Astrocyte of the spinal cord (primary cell): ENCODE data around the gene RPL22L1.
"Not testable (repeated sequence)": the region's sequence is repeated elsewhere in the genome, so short reads cannot be mapped to it uniquely, and the experiment has no call there.

Source experiments
- DNase-seq: peaks from one replicate; pipeline ENCODE4 v3.0.0; 2011; ENCODE audit warnings: low read depth, low spot score
- H3K4me3 ChIP-seq: 2 replicates; pipeline ENCODE4 v1.5.1; 2011; ENCODE audit warnings: low read depth, mild to moderate bottlenecking, low read length, moderate library complexity
- in situ Hi-C: cut with HindIII; loops from 2 replicates; pipeline ENCODE4 v1.10.0; 2017; ENCODE audit warnings: low sequenced_read_pairs
- TF ChIP-seq, protein P1 (sequence below): IDR thresholded peaks from 2 replicates; pipeline ENCODE4 v1.5.1; 2012; ENCODE audit warnings: low read depth, mild to moderate bottlenecking, low read length, inconsistent platforms

Gene RPL22L1

GRCh38 chr3:170829546-170830272 is 40.3 kb downstream of the RPL22L1 start:
- in situ Hi-C loops, result no loop called here
- no peak overlapping the region for H3K4me3 ChIP-seq
- no peak for DNase-seq
- TF ChIP-seq, protein P1, sequence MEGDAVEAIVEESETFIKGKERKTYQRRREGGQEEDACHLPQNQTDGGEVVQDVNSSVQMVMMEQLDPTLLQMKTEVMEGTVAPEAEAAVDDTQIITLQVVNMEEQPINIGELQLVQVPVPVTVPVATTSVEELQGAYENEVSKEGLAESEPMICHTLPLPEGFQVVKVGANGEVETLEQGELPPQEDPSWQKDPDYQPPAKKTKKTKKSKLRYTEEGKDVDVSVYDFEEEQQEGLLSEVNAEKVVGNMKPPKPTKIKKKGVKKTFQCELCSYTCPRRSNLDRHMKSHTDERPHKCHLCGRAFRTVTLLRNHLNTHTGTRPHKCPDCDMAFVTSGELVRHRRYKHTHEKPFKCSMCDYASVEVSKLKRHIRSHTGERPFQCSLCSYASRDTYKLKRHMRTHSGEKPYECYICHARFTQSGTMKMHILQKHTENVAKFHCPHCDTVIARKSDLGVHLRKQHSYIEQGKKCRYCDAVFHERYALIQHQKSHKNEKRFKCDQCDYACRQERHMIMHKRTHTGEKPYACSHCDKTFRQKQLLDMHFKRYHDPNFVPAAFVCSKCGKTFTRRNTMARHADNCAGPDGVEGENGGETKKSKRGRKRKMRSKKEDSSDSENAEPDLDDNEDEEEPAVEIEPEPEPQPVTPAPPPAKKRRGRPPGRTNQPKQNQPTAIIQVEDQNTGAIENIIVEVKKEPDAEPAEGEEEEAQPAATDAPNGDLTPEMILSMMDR, result no peak

- TF ChIP-seq, protein P1, result no peak
- no peak overlapping the region for H3K4me3 ChIP-seq
- DNase-seq, result no peak
- in situ Hi-C loops, result no loop called here
Measured at GRCh38 chr3:170826047-170826446, 43.9 kb downstream of the RPL22L1 start.

DNA sequence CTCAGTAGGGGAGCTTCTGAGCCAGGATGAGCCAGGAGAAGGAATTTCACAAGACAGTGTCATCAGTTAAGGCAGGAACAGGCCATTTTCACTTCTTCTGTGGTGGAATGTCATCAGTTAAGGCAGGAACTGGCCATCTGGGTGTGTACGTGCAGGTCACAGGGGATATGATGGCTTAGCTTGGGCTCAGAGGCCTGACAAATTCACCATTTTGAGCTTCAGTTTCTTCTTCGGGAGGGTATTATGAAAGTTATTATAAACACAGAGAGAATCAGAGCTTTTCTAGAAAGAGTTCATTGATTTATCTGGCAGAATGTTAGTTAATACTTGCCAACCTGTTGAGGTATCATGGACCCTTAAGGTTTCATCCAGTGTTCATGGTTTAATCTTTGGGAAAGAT is 46.4 kb downstream of the RPL22L1 start:
- DNase-seq, H3K4me3 ChIP-seq, in situ Hi-C loops: not testable (repeated sequence)

GRCh38 chr3:170818325-170818724 is 51.7 kb downstream of the RPL22L1 start:
- DNase-seq, H3K4me3 ChIP-seq: not testable (repeated sequence)
- in situ Hi-C loops, result loop anchor here (10.0 kb wide), 1 partner anchor 394 kb away; no protein-coding TSS in a partner anchor

DNA sequence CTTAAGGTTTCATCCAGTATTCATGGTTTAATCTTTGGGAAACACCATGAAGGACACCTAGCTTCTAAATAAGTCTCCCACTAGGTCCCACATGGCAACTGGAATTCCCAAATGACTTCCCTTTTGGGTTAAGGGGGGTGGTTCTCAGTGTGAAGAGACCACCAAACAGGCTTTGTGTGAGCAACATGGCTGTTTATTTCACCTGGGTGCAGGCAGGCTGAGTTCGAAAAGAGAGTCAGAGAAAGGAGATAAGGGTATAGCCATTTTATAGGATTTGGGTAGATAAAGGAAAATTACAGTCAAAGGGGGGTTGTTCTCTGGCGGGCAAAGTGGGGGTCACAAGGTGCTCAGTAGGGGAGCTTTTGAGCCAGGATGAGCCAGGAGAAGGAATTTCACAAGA is 52.5 kb downstream of the RPL22L1 start:
- in situ Hi-C loops, result loop anchor here (10.0 kb wide), 1 partner anchor 393 kb away; no protein-coding TSS in a partner anchor
- DNase-seq, H3K4me3 ChIP-seq: not testable (repeated sequence)

DNA sequence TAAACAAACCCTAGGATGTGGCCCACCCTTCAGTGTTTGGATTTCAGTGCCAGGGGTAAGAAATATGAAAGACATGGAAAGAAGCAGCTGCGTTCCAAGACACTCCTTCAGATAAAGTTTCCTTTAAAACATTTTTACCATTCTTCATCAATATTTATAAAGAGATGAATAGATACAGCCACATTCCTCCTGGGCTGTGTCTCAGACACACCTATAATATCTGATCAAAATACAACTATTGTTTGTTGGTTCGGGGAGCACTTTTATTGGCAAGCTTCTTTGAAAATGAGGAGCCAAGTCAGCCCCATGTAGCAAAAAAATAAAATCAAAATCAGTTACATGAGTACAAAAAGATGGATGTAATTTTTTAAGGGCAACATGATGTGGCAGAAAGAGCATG is 53.2 kb downstream of the RPL22L1 start:
- TF ChIP-seq, protein P1, result no peak
- in situ Hi-C loops, result loop anchor here (10.0 kb wide), 1 partner anchor 392 kb away; no protein-coding TSS in a partner anchor
- H3K4me3 ChIP-seq, result no peak overlapping the region
- no peak for DNase-seq

- H3K4me3 ChIP-seq, result no peak overlapping the region
- TF ChIP-seq, protein P1, result no peak
- DNase-seq, result no peak
- in situ Hi-C loops, result loop anchor here (10.0 kb wide), 1 partner anchor 392 kb away; no protein-coding TSS in a partner anchor
Measured at GRCh38 chr3:170816341-170816740, 53.7 kb downstream of the RPL22L1 start.

GRCh38 chr3:170815936-170816335 is 54.1 kb downstream of the RPL22L1 start:
- in situ Hi-C loops, result loop anchor here (10.0 kb wide), 1 partner anchor 391 kb away; no protein-coding TSS in a partner anchor
- TF ChIP-seq, protein P1, result no peak
- H3K4me3 ChIP-seq, result no peak overlapping the region
- DNase-seq, result no peak
